Left ventricle myocardium inferior (tissue), 1 donor: ENCODE data around the gene DHX36. TPM values are rescaled to one million over a fixed set of nuclear protein-coding genes. Genes with fewer than 3 reads are reported as not detected.

Experiments used
- DNase-seq: peaks from one replicate; pipeline ENCODE4 v3.0.0-alpha.2; 2020
- H3K27ac ChIP-seq: fragments of 200-600 bp; replicated peaks from 2 replicates; pipeline ENCODE4 v1.8.0; 2021
- H3K27me3 ChIP-seq: fragments of 200-600 bp; 2 replicates; pipeline ENCODE4 v1.8.0; 2021; ENCODE audit warnings: low read depth
- H3K36me3 ChIP-seq: fragments of 200-600 bp; 2 replicates; pipeline ENCODE4 v1.8.0; 2021
- H3K4me1 ChIP-seq: fragments of 200-600 bp; 2 replicates; pipeline ENCODE4 v1.8.0; 2021
- H3K4me3 ChIP-seq: fragments of 200-600 bp; 2 replicates; pipeline ENCODE4 v1.8.0; 2021; ENCODE audit warnings: mild to moderate bottlenecking, moderate library complexity
- H3K9me3 ChIP-seq: fragments of 200-600 bp; replicated peaks from 2 replicates; pipeline ENCODE4 v1.8.0; 2021
- intact Hi-C: fragments of 100-400 bp; cut with micrococcal nuclease; formaldehyde crosslinking; loops from one replicate; pipeline ENCODE4 v1.11.0; 2022
- total RNA-seq: library from RNA; stranded (reverse); fragmentation: NEBNext Ultra II Directional; extraction: Animal tissue kit (Norgen Biotek cat#: 25700); gene quantifications from one replicate; pipeline ENCODE4 v1.2.1, GENCODE V29; 2021
- TF ChIP-seq, protein P1 (sequence below): fragments of 200-600 bp; IDR thresholded peaks from 2 replicates; pipeline ENCODE4 v1.8.0; 2021; ENCODE audit warnings: antibody characterized with exemption, mild to moderate bottlenecking, borderline replicate concordance
- donor health status: DM: no; HTN: yes; CAD: no; lungs with severe emphysema.

DHX36 gene
- total RNA-seq, 1 donor from 2014 or later: 31.9 TPM

DNA sequence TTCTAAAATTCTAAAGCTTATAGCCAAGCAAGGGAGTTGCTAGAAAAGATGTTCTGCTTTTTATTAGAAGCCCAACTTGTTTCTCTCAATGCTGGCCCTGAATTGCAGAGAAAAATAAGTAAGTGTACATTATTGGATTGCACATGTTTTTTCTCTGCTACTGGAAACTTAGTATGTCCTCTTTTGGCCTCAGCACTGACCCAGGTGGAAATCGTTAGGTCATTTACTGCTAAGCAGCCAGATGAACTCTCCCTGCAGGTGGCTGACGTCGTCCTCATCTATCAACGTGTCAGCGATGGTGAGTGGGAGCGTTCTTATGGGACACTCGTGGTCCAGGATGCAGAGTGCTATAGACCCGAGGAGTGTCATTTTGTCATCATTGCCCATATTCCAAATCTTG, 69.8 kb downstream of the DHX36 start:
- Histone ChIP-seq H3K27me3 (no peaks in the 10 kb centered on the region), H3K9me3 (no peaks in the 10 kb centered on the region), H3K36me3 (peaks cover 43% of the 10 kb centered on the region), H3K4me3 (no peak overlapping the region), H3K27ac (no peak overlapping the region), H3K4me1 (peaks cover 5% of the 10 kb centered on the region)
- TF ChIP-seq, protein P1, sequence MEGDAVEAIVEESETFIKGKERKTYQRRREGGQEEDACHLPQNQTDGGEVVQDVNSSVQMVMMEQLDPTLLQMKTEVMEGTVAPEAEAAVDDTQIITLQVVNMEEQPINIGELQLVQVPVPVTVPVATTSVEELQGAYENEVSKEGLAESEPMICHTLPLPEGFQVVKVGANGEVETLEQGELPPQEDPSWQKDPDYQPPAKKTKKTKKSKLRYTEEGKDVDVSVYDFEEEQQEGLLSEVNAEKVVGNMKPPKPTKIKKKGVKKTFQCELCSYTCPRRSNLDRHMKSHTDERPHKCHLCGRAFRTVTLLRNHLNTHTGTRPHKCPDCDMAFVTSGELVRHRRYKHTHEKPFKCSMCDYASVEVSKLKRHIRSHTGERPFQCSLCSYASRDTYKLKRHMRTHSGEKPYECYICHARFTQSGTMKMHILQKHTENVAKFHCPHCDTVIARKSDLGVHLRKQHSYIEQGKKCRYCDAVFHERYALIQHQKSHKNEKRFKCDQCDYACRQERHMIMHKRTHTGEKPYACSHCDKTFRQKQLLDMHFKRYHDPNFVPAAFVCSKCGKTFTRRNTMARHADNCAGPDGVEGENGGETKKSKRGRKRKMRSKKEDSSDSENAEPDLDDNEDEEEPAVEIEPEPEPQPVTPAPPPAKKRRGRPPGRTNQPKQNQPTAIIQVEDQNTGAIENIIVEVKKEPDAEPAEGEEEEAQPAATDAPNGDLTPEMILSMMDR: no peak
- intact Hi-C loops: loop anchor here (10.0 kb wide), 2 partner anchors 130 to 160 kb away; partner anchors contain the start of gene ARHGEF26
- no peak for DNase-seq

DNA sequence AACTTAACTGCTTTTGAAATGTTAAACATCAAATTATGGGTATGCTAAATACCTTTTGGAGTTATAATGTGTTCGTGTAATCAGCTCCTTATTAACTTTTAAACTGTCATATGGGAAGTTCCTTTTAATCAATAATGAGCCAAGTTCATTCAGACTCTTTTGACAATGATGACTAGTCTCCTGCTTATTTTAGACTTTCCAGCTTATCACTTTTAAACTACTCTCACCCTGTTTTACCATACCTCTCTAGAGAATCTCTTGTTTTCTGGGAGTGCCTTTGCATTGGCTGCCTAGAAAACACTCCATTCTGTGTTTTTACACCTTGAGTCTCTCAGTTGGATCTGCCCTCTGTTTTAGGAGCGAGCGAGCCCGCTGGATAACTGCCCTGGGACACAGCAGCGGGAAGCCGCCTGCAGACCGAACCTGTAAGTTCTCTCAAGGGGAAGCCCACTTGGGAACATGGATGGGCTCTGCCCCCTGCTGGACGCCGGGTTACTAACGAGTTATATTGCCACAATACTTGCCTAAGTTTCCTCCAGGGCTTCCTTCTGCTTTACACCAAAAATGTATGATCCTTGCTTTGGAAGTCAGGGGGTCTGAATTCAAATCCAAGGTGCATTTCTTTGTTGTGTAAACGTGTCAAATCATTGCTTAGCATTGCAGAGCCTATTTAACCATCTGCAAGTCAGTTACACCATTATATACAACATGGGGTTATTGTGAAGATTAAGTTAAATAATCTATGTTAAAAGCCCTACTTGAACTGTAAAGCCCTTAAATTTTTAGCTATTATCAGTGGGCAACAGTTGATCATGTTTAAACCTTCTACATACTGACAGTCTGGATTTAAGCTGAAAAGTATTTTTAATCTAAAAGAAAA, 71.3 kb downstream of the DHX36 start:
- TF ChIP-seq, protein P1: peak; percentile 92
- no peaks in the 10 kb centered on the region for H3K27me3 ChIP-seq
- DNase-seq: peak; percentile 89
- intact Hi-C loops: loop anchor here (10.0 kb wide), 2 partner anchors 128 to 158 kb away; partner anchors contain the start of gene ARHGEF26
- no peaks in the 10 kb centered on the region for H3K9me3 ChIP-seq
- peak overlapping the region; percentile 13 for H3K4me3 ChIP-seq
- peaks cover 29% of the 10 kb centered on the region for H3K36me3 ChIP-seq
- peaks cover 5% of the 10 kb centered on the region for H3K4me1 ChIP-seq
- no peak overlapping the region for H3K27ac ChIP-seq

DNA sequence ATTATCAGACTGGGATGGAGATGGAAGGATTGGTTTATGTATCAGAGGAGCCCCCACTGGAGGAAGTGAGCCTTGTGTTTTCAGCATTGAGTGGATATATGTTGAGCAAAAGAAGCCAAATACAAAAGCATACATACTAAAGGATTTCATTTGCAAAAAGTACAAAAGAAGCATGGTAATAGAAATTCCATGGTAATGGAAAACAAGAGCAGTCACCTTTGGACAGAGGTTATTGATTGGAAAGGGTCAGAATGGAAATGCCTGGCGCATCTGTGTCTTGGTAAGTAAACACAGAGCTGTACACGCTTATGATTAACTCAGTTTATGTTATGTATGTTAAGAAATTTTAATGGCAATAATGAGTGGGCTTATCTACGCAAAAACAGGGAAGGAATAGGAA, 72.7 kb downstream of the DHX36 start:
- intact Hi-C loops: loop anchor here (10.0 kb wide), 2 partner anchors 127 to 157 kb away; partner anchors contain the start of gene ARHGEF26
- H3K9me3 ChIP-seq: no peaks in the 10 kb centered on the region
- peaks cover 20% of the 10 kb centered on the region for H3K36me3 ChIP-seq
- no peak overlapping the region for H3K4me3 ChIP-seq
- H3K4me1 ChIP-seq: peaks cover 5% of the 10 kb centered on the region
- TF ChIP-seq, protein P1: no peak
- H3K27ac ChIP-seq: no peak overlapping the region
- no peak for DNase-seq
- no peaks in the 10 kb centered on the region for H3K27me3 ChIP-seq

DNA sequence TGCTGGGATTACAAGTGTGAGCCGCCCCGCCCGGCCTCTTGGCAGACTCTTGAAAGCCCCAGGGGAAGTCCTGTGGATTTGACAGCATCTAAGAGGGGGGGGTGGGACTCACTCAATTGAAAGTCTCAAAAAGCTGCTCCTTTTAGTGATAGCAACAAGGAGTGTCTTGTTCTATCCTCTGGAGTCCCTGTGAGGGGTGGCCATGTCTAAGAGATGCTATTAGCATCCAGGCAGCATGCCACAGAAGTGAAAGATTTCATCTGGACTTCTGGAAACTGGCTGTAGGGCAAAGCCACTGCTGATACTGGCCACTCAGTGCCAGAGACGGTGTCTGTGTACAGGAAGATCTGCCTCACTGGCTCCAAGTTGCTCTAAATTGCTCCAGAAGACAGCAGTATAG, 74.0 kb downstream of the DHX36 start:
- intact Hi-C loops: loop anchor here (10.0 kb wide), 2 partner anchors 125 to 155 kb away; partner anchors contain the start of gene ARHGEF26
- Histone ChIP-seq H3K27me3 (no peaks in the 10 kb centered on the region), H3K36me3 (peaks cover 16% of the 10 kb centered on the region), H3K4me1 (peaks cover 7% of the 10 kb centered on the region), H3K27ac (no peak overlapping the region), H3K9me3 (no peaks in the 10 kb centered on the region), H3K4me3 (no peak overlapping the region)
- no peak for DNase-seq
- TF ChIP-seq, protein P1: no peak

DNA sequence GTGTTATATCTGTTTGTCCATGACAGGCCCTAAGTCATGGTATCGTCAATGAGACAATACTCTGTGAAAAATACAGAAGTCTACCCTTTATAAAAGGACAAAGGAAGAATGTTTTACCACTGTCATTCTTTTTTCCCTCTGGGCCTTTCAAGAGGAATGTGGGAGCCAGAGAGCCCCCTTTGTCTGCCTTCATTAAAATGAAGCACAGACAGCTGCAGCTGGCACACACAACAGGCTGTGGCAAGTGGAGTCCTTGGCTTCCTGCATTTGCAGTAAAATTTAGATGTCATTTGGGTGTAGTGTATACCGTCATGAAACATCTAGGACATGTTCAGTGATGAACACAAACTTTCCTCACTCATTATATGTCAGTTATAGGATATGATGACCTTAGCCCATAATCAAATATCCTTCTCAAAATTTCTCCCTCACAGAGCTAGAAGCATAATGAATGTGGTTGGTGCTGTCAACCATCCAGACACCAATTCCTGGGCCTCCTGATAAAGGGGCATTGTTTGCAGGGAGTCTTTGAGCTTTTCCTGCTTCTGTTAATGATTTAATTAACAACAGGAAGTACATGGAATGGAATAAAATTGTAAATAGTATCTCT, 76.4 kb downstream of the DHX36 start:
- intact Hi-C loops: no loop called here
- Histone ChIP-seq H3K4me3 (no peak overlapping the region), H3K36me3 (peaks cover 4% of the 10 kb centered on the region), H3K4me1 (peaks cover 17% of the 10 kb centered on the region), H3K27ac (no peak overlapping the region), H3K27me3 (no peaks in the 10 kb centered on the region), H3K9me3 (no peaks in the 10 kb centered on the region)
- DNase-seq: no peak
- TF ChIP-seq, protein P1: no peak
